HK-2 (cell line): ENCODE results near the gene SFPQ.
"Not testable (repeated sequence)": the region's sequence is repeated elsewhere in the genome, so short reads cannot be mapped to it uniquely, and the experiment has no call there.

Experiments
- DNase-seq: peaks from one replicate; pipeline ENCODE4 v3.0.0-alpha.2; 2018; ENCODE audit not compliant: unreplicated experiment

SFPQ gene

GRCh38 chr1:35192853-35193664, at the start of gene SFPQ:
Gene SFPQ, minus strand, starts transcription at chr1:35193145. Its CDS starts 96 bp downstream, at chr1:35193049.
- DNase-seq = peak; percentile 99

GRCh38 chr1:35236772-35237171, 43.8 kb upstream of the SFPQ start:
- not testable (repeated sequence) for DNase-seq

GRCh38 chr1:35231287-35231686, 38.3 kb upstream of the SFPQ start:
- no peak for DNase-seq

- no peak for DNase-seq
Observed at GRCh38 chr1:35229587-35230360, 36.8 kb upstream of the SFPQ start.

GRCh38 chr1:35226546-35226945, 33.6 kb upstream of the SFPQ start:
- DNase-seq = no peak

GRCh38 chr1:35223084-35223630, 30.2 kb upstream of the SFPQ start:
- DNase-seq = no peak

GRCh38 chr1:35222322-35223083, 29.6 kb upstream of the SFPQ start:
- no peak for DNase-seq

- DNase-seq = no peak
Observed at GRCh38 chr1:35220976-35221375, 28.0 kb upstream of the SFPQ start.

GRCh38 chr1:35215346-35215745, 22.4 kb upstream of the SFPQ start:
- DNase-seq = no peak

GRCh38 chr1:35211120-35211414, 18.1 kb upstream of the SFPQ start:
- DNase-seq = no peak

GRCh38 chr1:35210321-35211119, 17.6 kb upstream of the SFPQ start:
- DNase-seq = no peak

GRCh38 chr1:35203295-35203694, 10.3 kb upstream of the SFPQ start:
- no peak for DNase-seq

GRCh38 chr1:35202048-35202719, 9.2 kb upstream of the SFPQ start:
- DNase-seq = peak; percentile 60

GRCh38 chr1:35201631-35202030, 8.7 kb upstream of the SFPQ start:
- no peak for DNase-seq

- DNase-seq = peak; percentile 77
Observed at GRCh38 chr1:35192056-35192852, 691 bp downstream of the SFPQ start.

- no peak for DNase-seq
Observed at GRCh38 chr1:35191429-35192055, 1.4 kb downstream of the SFPQ start.

GRCh38 chr1:35190784-35191183, 2.2 kb downstream of the SFPQ start:
- DNase-seq = no peak

GRCh38 chr1:35188578-35189392, 4.2 kb downstream of the SFPQ start:
- no peak for DNase-seq
